ENCODE results near the gene SRRD. TPM values are rescaled to one million over a fixed set of nuclear protein-coding genes. Genes with fewer than 3 reads are reported as not detected.

Gene SRRD
- total and polyA plus RNA-seq, 9 donors = 7.3 to 25.2 (median 18.4) TPM

DNA sequence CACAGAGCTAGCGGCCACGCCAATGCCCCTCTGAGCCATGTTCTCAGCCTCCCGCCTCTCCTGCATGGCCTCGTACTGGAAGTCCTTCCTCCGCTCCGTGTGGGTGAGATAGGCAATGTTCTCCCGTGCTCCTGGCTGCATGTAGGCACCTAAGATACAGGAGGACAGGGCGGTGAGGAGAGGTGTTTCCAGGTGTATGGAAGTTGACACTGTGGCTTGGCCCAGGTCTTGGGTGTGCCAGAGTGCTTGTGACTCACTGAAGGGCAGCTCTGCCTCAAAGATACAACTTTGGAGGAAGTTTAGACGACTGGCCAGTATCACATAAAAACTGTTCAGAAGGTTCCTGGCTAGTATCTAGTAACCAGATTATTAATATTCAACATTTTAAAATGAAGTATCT is 8.5 kb downstream of the SRRD start:
- Histone ChIP-seq H3K4me3 (no peak overlapping the region), H3K27me3 (no peaks in the 10 kb centered on the region), H3K4me1 (ENCODE audit: insufficient read depth) (no peaks in the 10 kb centered on the region), H3K27ac (no peak overlapping the region), H3K36me3 (no peaks in the 10 kb centered on the region), H3K9me3 (no peaks in the 10 kb centered on the region)
- WGBS, 3 donors = 85 to 88% (median 87%) methylated on average over 9 of the region's 9 CpGs
- TF ChIP-seq EP300 (IDR thresholded peaks at IDR 0.05) (no peak), POLR2A (IDR thresholded peaks at IDR 0.05) (no peak)
- TF ChIP-seq, protein P1, sequence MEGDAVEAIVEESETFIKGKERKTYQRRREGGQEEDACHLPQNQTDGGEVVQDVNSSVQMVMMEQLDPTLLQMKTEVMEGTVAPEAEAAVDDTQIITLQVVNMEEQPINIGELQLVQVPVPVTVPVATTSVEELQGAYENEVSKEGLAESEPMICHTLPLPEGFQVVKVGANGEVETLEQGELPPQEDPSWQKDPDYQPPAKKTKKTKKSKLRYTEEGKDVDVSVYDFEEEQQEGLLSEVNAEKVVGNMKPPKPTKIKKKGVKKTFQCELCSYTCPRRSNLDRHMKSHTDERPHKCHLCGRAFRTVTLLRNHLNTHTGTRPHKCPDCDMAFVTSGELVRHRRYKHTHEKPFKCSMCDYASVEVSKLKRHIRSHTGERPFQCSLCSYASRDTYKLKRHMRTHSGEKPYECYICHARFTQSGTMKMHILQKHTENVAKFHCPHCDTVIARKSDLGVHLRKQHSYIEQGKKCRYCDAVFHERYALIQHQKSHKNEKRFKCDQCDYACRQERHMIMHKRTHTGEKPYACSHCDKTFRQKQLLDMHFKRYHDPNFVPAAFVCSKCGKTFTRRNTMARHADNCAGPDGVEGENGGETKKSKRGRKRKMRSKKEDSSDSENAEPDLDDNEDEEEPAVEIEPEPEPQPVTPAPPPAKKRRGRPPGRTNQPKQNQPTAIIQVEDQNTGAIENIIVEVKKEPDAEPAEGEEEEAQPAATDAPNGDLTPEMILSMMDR (IDR thresholded peaks at IDR 0.05) = no peak
- no peak for DNase-seq
- intact Hi-C loops (cut with DNase I) = no loop called here

DNA sequence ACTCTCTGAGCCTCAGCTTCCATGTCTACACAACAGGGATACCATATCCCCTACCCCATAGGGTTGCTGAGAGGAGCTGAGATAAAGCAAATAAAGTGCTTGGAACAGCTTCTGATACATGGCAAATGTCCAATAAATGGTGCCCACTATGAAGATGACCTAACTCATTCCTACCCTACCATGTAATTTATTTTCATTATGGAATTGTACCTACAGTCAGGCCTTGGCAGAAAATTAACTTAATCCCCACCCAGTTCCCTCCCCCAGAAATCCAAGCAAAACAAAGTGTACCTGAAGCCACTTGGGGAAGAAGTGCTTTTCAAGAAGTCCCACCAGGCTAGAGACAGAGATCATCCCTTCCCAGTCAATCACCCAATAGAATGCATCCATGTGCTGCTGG is 10.8 kb downstream of the SRRD start:
- no peak overlapping the region for H3K4me3 ChIP-seq
- H3K36me3 ChIP-seq = no peaks in the 10 kb centered on the region
- H3K9me3 ChIP-seq = no peaks in the 10 kb centered on the region
- intact Hi-C loops (cut with DNase I) = no loop called here
- H3K27me3 ChIP-seq = no peaks in the 10 kb centered on the region
- no peak for DNase-seq
- H3K4me1 ChIP-seq (ENCODE audit: insufficient read depth) = no peaks in the 10 kb centered on the region
- TF ChIP-seq POLR2A (IDR thresholded peaks at IDR 0.05) = no peak
- no peak for TF ChIP-seq EP300 (IDR thresholded peaks at IDR 0.05)
- TF ChIP-seq, protein P1 (IDR thresholded peaks at IDR 0.05) = no peak
- H3K27ac ChIP-seq = no peak overlapping the region

DNA sequence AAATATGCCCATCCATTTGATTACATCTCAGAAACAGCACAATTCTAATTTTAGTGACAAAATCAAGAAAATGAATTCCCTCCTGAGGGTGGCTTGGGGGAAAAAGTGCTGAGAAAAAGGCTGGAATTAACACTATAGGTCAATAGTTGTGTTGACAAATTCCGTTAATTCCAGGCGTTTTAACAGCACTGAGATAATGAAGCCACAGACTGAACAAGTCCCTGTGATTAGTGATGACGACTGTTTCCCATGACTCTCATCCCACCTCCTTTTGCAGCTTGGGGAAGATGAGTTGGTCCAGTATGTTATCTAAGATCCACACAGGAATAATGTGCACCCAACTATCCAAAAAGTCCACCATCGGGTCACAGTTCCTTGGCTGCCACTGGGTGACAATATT is 12.8 kb downstream of the SRRD start:
- no peaks in the 10 kb centered on the region for H3K4me1 ChIP-seq (ENCODE audit: insufficient read depth)
- no peak overlapping the region for H3K27ac ChIP-seq
- WGBS, 3 donors = 47 to 67% (median 51%) methylated on average over 4 of the region's 4 CpGs
- H3K27me3 ChIP-seq = no peaks in the 10 kb centered on the region
- no peaks in the 10 kb centered on the region for H3K9me3 ChIP-seq
- DNase-seq = no peak
- TF ChIP-seq EP300 (IDR thresholded peaks at IDR 0.05) = no peak
- TF ChIP-seq POLR2A (IDR thresholded peaks at IDR 0.05) = no peak
- TF ChIP-seq, protein P1 (IDR thresholded peaks at IDR 0.05) = no peak
- H3K36me3 ChIP-seq = no peaks in the 10 kb centered on the region
- no peak overlapping the region for H3K4me3 ChIP-seq
- intact Hi-C loops (cut with DNase I) = no loop called here

DNA sequence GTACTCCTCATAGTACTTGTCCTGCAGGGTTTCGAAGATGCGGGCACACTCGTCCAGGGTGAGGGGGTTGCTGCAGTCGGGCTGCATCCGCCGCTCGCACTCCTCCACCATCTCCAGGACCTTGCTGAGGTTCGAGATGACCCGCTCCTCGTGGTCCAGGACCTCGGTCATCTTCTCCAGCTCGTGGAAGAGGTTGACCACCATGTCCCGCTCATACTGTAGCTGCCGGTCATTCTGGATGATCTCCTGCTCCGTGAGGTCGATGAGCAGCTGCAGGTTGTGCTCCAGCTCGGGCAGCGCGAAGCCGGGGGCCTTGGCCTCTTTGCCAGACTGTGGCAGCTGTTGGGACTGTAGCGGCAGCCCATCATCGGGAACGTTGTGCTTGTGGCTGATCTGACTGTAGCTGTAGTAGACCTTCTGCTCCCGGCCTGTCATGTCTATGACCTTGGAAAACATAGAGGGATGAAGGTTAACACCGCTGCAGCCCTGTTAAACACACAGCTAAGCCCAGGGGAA is 15.6 kb downstream of the SRRD start:
- 87 to 90% (median 89%) methylated on average over 25 of the region's 25 CpGs for WGBS, 3 donors
- Histone ChIP-seq H3K4me3 (no peak overlapping the region), H3K9me3 (no peaks in the 10 kb centered on the region), H3K36me3 (no peaks in the 10 kb centered on the region), H3K4me1 (ENCODE audit: insufficient read depth) (no peaks in the 10 kb centered on the region), H3K27ac (no peak overlapping the region), H3K27me3 (no peaks in the 10 kb centered on the region)
- intact Hi-C loops (cut with DNase I) = no loop called here
- TF ChIP-seq, protein P1 (IDR thresholded peaks at IDR 0.05) = no peak
- no peak for DNase-seq

DNA sequence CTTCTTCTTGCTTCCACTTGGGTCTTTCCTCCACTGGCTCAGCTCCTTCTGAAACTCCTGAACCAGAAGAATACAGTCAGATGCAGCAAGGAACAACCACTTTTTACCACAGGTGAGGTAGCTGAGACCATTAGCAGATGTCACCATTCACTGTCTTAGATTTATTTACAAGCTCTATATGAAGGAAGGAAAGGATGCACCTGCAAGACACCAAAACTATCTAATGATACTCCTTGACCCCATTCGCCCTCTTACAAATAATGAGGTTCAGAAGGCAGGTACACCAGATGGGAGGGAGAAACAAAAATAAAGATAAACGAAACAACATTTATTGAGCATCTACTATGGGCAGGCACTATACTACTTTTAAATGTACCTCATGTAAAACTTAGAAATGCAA is 18.3 kb downstream of the SRRD start:
- H3K27me3 ChIP-seq = no peaks in the 10 kb centered on the region
- intact Hi-C loops (cut with DNase I) = no loop called here
- H3K4me1 ChIP-seq (ENCODE audit: insufficient read depth) = no peaks in the 10 kb centered on the region
- H3K36me3 ChIP-seq = no peaks in the 10 kb centered on the region
- H3K9me3 ChIP-seq = no peaks in the 10 kb centered on the region
- WGBS, 3 donors = 82 to 90% (median 87%) methylated on average over 2 of the region's 2 CpGs
- no peak overlapping the region for H3K4me3 ChIP-seq
- no peak for DNase-seq
- H3K27ac ChIP-seq = no peak overlapping the region
- TF ChIP-seq, protein P1 (IDR thresholded peaks at IDR 0.05) = no peak
- TF ChIP-seq POLR2A (IDR thresholded peaks at IDR 0.05) (no peak), EP300 (IDR thresholded peaks at IDR 0.05) (no peak)
